BE2C (cell line): ENCODE results near the gene ZP2. TPM values are rescaled to one million over a fixed set of nuclear protein-coding genes. Genes with fewer than 3 reads are reported as not detected.
"Not testable (repeated sequence)": the region's sequence is repeated elsewhere in the genome, so short reads cannot be mapped to it uniquely, and the experiment has no call there.

ENCODE experiments used
- DNase-seq: peaks from one replicate; pipeline ENCODE4 v3.0.0-alpha.2; 2020
- H3K27me3 ChIP-seq: fragments of 250-450 bp; sonication (Bioruptor Pico); 2 replicates; pipeline ENCODE4 v1.5.1; 2020; ENCODE audit warnings: mild to moderate bottlenecking
- H3K36me3 ChIP-seq: fragments of 250-450 bp; sonication (Bioruptor Pico); 2 replicates; pipeline ENCODE4 v1.5.1; 2020; ENCODE audit warnings: mild to moderate bottlenecking
- H3K4me1 ChIP-seq: fragments of 250-450 bp; sonication (Bioruptor Pico); 2 replicates; pipeline ENCODE4 v1.5.1; 2020
- H3K4me3 ChIP-seq: 2 replicates; pipeline ENCODE4 v1.5.1; 2011; ENCODE audit warnings: low read depth, low read length
- H3K9me3 ChIP-seq: fragments of 250-450 bp; sonication (Bioruptor Pico); 2 replicates; pipeline ENCODE4 v1.5.1; 2020
- polyA plus RNA-seq: library from polyadenylated mRNA; unstranded; fragments of >200 nt; gene quantifications from one replicate; pipeline ENCODE4 v1.2.1, GENCODE V29; 2012; ENCODE audit warnings: low read depth, missing spikeins; ENCODE audit not compliant: insufficient read length, insufficient read depth
- TF ChIP-seq, protein P1 (sequence below): IDR thresholded peaks from 2 replicates; pipeline ENCODE4 v1.5.1; 2012; ENCODE audit warnings: mild to moderate bottlenecking, low read depth, low read length

Gene ZP2
- not detected for polyA plus RNA-seq

DNA sequence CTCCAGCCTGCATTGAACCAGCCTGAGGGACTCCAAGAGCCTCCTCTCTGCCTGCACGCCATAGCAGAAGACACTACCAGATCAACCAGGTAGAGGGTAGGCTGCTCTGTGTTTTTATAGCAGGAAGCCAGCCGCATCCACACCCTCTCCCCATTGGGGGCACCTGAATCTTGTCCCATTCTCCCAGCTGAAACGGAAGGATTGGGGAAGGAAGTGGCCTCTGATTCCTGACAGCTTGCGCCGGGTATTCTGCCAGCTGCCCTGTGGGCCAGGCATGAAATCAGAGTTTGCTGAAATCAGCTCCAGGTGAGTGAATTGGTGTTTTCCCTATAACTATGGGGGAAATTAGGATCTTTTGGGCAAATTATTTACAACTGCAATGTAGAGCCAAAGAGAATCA, at the start of gene ZP2:
Gene ZP2 (minus strand): TSS at position 89 of the 400 bp plus-strand sequence. CDS start 27 bp downstream, at position 62.
- Histone ChIP-seq H3K27me3 (0 out of 2 replicates have a peak, but pooled peaks cover 3% of the 10 kb centered on the region), H3K9me3 (no peaks in the 10 kb centered on the region)

DNA sequence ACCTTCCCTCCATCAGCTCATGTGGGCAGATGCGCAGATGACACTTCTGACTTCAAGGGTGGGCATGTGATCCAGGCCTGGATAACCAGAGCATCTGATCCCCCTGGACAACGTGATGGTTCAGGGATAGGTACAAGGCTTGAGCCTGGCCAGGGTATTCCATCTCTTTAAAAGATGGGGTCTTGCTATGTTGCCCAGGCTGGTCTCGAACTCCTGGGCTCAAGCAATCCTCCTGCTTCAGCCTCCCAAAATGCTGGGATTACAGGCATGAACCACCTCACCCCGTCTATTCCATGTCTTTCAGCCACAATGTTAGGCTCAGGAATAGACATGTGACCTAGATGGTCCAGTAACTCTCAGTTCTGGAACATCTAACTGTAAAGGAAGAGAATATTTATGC, 45.9 kb upstream of the ZP2 start:
- no peak overlapping the region for H3K4me3 ChIP-seq
- no peaks in the 10 kb centered on the region for H3K9me3 ChIP-seq
- DNase-seq: no peak
- TF ChIP-seq, protein P1, sequence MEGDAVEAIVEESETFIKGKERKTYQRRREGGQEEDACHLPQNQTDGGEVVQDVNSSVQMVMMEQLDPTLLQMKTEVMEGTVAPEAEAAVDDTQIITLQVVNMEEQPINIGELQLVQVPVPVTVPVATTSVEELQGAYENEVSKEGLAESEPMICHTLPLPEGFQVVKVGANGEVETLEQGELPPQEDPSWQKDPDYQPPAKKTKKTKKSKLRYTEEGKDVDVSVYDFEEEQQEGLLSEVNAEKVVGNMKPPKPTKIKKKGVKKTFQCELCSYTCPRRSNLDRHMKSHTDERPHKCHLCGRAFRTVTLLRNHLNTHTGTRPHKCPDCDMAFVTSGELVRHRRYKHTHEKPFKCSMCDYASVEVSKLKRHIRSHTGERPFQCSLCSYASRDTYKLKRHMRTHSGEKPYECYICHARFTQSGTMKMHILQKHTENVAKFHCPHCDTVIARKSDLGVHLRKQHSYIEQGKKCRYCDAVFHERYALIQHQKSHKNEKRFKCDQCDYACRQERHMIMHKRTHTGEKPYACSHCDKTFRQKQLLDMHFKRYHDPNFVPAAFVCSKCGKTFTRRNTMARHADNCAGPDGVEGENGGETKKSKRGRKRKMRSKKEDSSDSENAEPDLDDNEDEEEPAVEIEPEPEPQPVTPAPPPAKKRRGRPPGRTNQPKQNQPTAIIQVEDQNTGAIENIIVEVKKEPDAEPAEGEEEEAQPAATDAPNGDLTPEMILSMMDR: no peak
- no peaks in the 10 kb centered on the region for H3K4me1 ChIP-seq
- H3K27me3 ChIP-seq: no peaks in the 10 kb centered on the region; the same call in 1 of the 2 replicates
- no peaks in the 10 kb centered on the region for H3K36me3 ChIP-seq

More for the DNA sequence above, at the start of gene ZP2:
- TF ChIP-seq, protein P1: no peak
- Histone ChIP-seq H3K4me3 (no peak within 1 kb of the TSS), H3K36me3 (no peaks in the 10 kb centered on the region), H3K4me1 (no peaks in the 10 kb centered on the region)
- no peak for DNase-seq

DNA sequence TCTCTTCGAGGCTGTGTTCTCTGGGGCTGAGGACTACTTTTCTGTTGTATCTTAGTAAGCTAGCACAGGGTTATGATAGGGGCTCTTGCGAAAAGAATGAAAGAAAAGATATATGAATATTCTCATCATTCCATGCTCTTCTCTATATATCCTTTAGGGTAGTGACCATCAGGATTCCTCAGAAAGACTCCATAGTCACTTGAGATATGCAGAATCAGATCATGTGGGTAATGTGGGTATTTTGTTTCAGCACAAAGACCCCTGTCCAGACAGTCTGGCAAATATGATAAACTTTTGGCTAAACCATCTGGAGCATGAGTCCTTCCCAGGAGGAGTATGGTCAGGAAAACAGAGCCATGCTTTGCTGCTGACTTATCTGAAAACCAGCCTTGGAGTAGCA, 45.3 kb upstream of the ZP2 start:
- no peak overlapping the region for H3K4me3 ChIP-seq
- H3K27me3 ChIP-seq: no peaks in the 10 kb centered on the region; the same call in 1 of the 2 replicates
- H3K9me3 ChIP-seq: no peaks in the 10 kb centered on the region
- no peaks in the 10 kb centered on the region for H3K4me1 ChIP-seq
- no peak for DNase-seq
- no peaks in the 10 kb centered on the region for H3K36me3 ChIP-seq
- TF ChIP-seq, protein P1: no peak

DNA sequence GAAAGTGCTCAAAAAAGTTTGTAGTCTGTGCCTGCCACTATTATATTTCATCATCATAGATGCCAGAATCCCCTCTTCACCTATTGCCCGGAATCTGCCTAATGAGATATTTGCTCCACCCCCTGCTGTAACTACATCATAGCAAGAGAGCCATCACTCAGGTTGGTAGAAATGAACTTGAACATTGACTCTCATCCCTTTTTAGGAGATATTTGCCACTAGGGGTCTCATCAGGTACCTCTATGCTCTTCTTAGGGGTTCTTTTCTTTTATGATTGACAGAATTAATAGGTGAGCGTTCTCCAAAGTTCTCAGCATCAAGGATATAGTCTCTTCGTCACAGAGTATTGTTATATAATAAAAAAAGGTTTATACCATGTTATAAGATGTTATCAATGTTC, 42.1 kb upstream of the ZP2 start:
- H3K4me1 ChIP-seq: no peaks in the 10 kb centered on the region
- H3K4me3 ChIP-seq: no peak overlapping the region
- H3K9me3 ChIP-seq: no peaks in the 10 kb centered on the region
- no peak for DNase-seq
- TF ChIP-seq, protein P1: no peak
- peaks cover 6% of the 10 kb centered on the region; the same call in 1 of the 2 replicates for H3K27me3 ChIP-seq
- no peaks in the 10 kb centered on the region for H3K36me3 ChIP-seq

DNA sequence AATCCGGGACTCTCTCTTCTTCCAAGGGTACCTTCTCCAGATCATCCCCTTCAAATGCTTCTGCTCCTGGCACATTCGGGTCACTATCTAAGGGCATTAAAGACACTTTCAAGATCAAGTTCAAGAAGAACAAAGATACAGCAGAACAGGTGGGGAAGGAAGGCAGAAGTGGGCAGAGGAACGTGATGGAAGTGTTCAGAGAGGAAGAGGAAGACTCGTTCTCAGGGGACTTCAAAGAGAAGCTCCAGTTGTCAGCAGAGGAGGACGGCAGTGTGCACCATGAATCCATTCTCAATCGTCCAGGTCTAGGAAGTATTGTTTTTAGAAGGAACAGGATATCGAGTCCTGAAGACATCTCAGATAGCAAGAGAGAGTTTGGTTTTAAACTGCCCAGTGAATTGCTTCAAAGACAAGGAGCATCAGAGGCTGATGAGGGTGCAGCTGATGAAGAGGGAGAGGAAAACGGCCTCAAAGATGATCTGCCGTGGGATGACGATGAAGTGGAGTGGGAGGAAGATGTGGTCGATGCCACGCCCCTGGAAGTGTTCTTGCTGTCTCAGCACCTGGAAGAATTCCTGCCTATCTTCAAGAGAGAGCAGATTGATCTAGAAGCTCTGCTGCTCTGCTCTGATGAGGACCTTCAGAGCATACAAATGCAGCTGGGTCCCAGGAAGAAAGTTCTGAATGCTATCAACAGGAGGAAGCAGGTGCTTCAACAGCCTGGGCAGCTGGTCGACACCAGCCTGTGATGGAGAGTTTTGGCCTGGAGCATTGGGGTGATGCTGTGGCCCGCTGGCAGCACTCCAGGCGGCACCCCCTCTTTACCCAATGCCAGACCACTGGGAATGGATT, 38.9 kb upstream of the ZP2 start:
- H3K4me3 ChIP-seq: no peak overlapping the region
- TF ChIP-seq, protein P1: no peak
- no peaks in the 10 kb centered on the region for H3K4me1 ChIP-seq
- H3K36me3 ChIP-seq: no peaks in the 10 kb centered on the region
- DNase-seq: no peak
- H3K27me3 ChIP-seq: peaks cover 6% of the 10 kb centered on the region; the same call in 1 of the 2 replicates
- H3K9me3 ChIP-seq: no peaks in the 10 kb centered on the region

DNA sequence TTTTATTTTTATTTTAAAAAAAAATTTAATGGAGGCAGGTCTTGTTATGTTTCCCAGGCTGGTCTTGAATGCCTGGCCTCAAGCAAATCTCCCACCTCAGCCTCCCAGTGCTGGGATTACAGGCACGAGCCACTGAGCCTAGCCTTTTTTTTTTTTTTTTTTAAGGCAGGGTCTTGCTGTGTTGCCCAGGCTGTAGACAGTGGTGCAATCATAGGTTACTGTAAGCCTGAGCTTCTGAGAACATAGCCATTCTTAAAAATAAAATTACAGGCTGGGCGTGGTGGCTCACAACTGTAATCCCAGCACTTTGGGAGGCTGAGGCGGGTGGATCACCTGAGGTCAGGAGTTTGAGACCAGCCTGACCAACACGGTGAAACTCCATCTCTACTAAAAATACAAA, 36.8 kb upstream of the ZP2 start:
- DNase-seq: not testable (repeated sequence)

More for the DNA sequence above, 36.8 kb upstream of the ZP2 start:
- not testable (repeated sequence) for H3K4me3 ChIP-seq, H3K27me3 ChIP-seq, H3K4me1 ChIP-seq, H3K36me3 ChIP-seq, H3K9me3 ChIP-seq
